WTC11 (cell line): ENCODE results near the gene ERBB2. TPM values are rescaled to one million over a fixed set of nuclear protein-coding genes. Genes with fewer than 3 reads are reported as not detected.

Experiments used
- ATAC-seq: fragments of 200-7000 bp; cut with Tn5 transposase; 2 replicates; pipeline ENCODE4 v1.10.0; 2021; ENCODE audit warnings: mild to moderate bottlenecking, moderate library complexity
- CTCF ChIA-PET: fragments of 300-600 bp; sonication (Branson Sonifier 250); formaldehyde crosslinking; loops from one replicate; lab custom pipeline; 2021; ENCODE audit warnings: antibody characterized with exemption; lab: Charles Lee
- POLR2A ChIA-PET: fragments of 350-600 bp; sonication (Branson Sonifier 250); formaldehyde crosslinking; loops from one replicate; lab custom pipeline; 2021; ENCODE audit warnings: antibody characterized with exemption; lab: Charles Lee
- DNase-seq: peaks from one replicate; pipeline ENCODE4 v3.0.0; 2021; ENCODE audit warnings: low spot score
- H3K27ac Mint-ChIP-seq: 2 replicates; pipeline ENCODE4 v1.8.0; 2021; ENCODE audit warnings: mixed read lengths
- H3K27me3 Mint-ChIP-seq: 2 replicates; pipeline ENCODE4 v1.8.0; 2021; ENCODE audit warnings: low read depth, mild to moderate bottlenecking, moderate library complexity, mixed read lengths
- H3K36me3 Mint-ChIP-seq: 2 replicates; pipeline ENCODE4 v1.8.0; 2021; ENCODE audit warnings: mixed read lengths
- H3K4me1 Mint-ChIP-seq: 2 replicates; pipeline ENCODE4 v1.8.0; 2022; ENCODE audit warnings: mixed read lengths
- H3K4me3 Mint-ChIP-seq: 2 replicates; pipeline ENCODE4 v1.8.0; 2021; ENCODE audit warnings: mild to moderate bottlenecking, moderate library complexity, mixed read lengths
- H3K9me3 Mint-ChIP-seq: 2 replicates; pipeline ENCODE4 v1.8.0; 2021; ENCODE audit warnings: mixed read lengths
- ATF2 ChIP-seq: sonication (generic); formaldehyde crosslinking; IDR thresholded peaks from 2 replicates; pipeline ENCODE4 v1.8.1; 2022; ENCODE audit warnings: low read depth, missing genetic modification reagents, borderline replicate concordance
- ATF6 ChIP-seq: sonication (generic); formaldehyde crosslinking; IDR thresholded peaks from 2 replicates; pipeline ENCODE4 v1.8.1; 2023; ENCODE audit warnings: mild to moderate bottlenecking, missing genetic modification reagents
- CREB1 ChIP-seq: sonication (generic); formaldehyde crosslinking; IDR thresholded peaks from 2 replicates; pipeline ENCODE4 v1.8.0; 2023; ENCODE audit warnings: mild to moderate bottlenecking, missing genetic modification reagents
- CTCF ChIP-seq: fragments of 200-600 bp; IDR thresholded peaks from 2 replicates; pipeline ENCODE4 v1.8.0; 2022; ENCODE audit warnings: antibody characterized with exemption
- ESRRA ChIP-seq: sonication (generic); formaldehyde crosslinking; IDR thresholded peaks from 2 replicates; pipeline ENCODE4 v1.8.1; 2022; ENCODE audit warnings: mild to moderate bottlenecking, missing genetic modification reagents, borderline replicate concordance
- IRF1 ChIP-seq: sonication (generic); formaldehyde crosslinking; IDR thresholded peaks from 2 replicates; pipeline ENCODE4 v1.8.0; 2023; ENCODE audit warnings: missing genetic modification reagents
- IRF2 ChIP-seq: sonication (generic); formaldehyde crosslinking; IDR thresholded peaks from 2 replicates; pipeline ENCODE4 v1.8.0; 2022; ENCODE audit warnings: low read depth, missing genetic modification reagents, borderline replicate concordance
- JUN ChIP-seq: sonication (generic); formaldehyde crosslinking; IDR thresholded peaks from 2 replicates; pipeline ENCODE4 v1.8.0; 2023; ENCODE audit warnings: mild to moderate bottlenecking, missing genetic modification reagents
- MAX ChIP-seq: sonication (generic); formaldehyde crosslinking; IDR thresholded peaks from 2 replicates; pipeline ENCODE4 v1.8.0; 2022; ENCODE audit warnings: mild to moderate bottlenecking, missing genetic modification reagents
- MXD4 ChIP-seq: fragments of 250-450 bp; sonication (Bioruptor Pico); IDR thresholded peaks from 2 replicates; pipeline ENCODE4 v1.8.0; 2021; ENCODE audit warnings: mild to moderate bottlenecking, moderate library complexity, borderline replicate concordance
- NR2C2 ChIP-seq: sonication (generic); formaldehyde crosslinking; IDR thresholded peaks from 2 replicates; pipeline ENCODE4 v1.8.0; 2022; ENCODE audit warnings: mild to moderate bottlenecking, missing genetic modification reagents
- OVOL2 ChIP-seq: fragments of 250-450 bp; sonication (Bioruptor Pico); IDR thresholded peaks from 2 replicates; pipeline ENCODE4 v1.9.0; 2021; ENCODE audit warnings: mild to moderate bottlenecking, borderline replicate concordance
- PRRX2 ChIP-seq: fragments of 250-450 bp; sonication (Bioruptor Pico); IDR thresholded peaks from 2 replicates; pipeline ENCODE4 v1.8.0; 2021; ENCODE audit warnings: mild to moderate bottlenecking
- SMAD3 ChIP-seq: sonication (generic); formaldehyde crosslinking; IDR thresholded peaks from 2 replicates; pipeline ENCODE4 v1.8.0; 2022; ENCODE audit warnings: missing genetic modification reagents, mild to moderate bottlenecking, borderline replicate concordance
- TEAD1 ChIP-seq: sonication (generic); formaldehyde crosslinking; IDR thresholded peaks from 2 replicates; pipeline ENCODE4 v1.8.0; 2022; ENCODE audit warnings: mild to moderate bottlenecking, missing genetic modification reagents
- ZNF219 ChIP-seq: sonication (generic); formaldehyde crosslinking; IDR thresholded peaks from 2 replicates; pipeline ENCODE4 v1.8.0; 2023; ENCODE audit warnings: missing genetic modification reagents, mild to moderate bottlenecking, borderline replicate concordance
- ZNF281 ChIP-seq: sonication (generic); formaldehyde crosslinking; IDR thresholded peaks from 2 replicates; pipeline ENCODE4 v1.8.0; 2023; ENCODE audit warnings: mild to moderate bottlenecking, missing genetic modification reagents
- ZNF317 ChIP-seq: sonication (generic); formaldehyde crosslinking; IDR thresholded peaks from 2 replicates; pipeline ENCODE4 v1.8.1; 2023; ENCODE audit warnings: low read depth, mild to moderate bottlenecking, moderate library complexity, missing genetic modification reagents, borderline replicate concordance
- ZNF416 ChIP-seq: fragments of 250-450 bp; sonication (Bioruptor Pico); IDR thresholded peaks from 2 replicates; pipeline ENCODE4 v1.9.0; 2021; ENCODE audit warnings: mild to moderate bottlenecking, inconsistent platforms
- total RNA-seq: library from RNA; stranded (reverse); gene quantifications from 3 replicates; pipeline ENCODE4 v1.2.3, GENCODE V29; 2021

ERBB2 gene
- total RNA-seq, 1 experiment from 2014 or later, result 209 TPM

GRCh38 chr17:39736319-39737165 is 36.7 kb downstream of the ERBB2 start:
- ChIA-PET POLR2A (no interaction called here), CTCF (interaction anchor here (1.0 to 2.0 kb wide), 2 partner anchors 113 to 115 kb away, joined by 4 to 8 read pairs; no protein-coding TSS in a partner anchor)
- peak overlapping the region; percentile 36 for H3K4me3 Mint-ChIP-seq
- no peak for ATAC-seq
- H3K27ac Mint-ChIP-seq, result peak overlapping the region; percentile 36
- no peaks in the 10 kb centered on the region for H3K36me3 Mint-ChIP-seq
- no peak for TF ChIP-seq PRRX2
- no peak for TF ChIP-seq ZNF416 (CRISPR knock-in tag)
- TF ChIP-seq JUN, result no peak
- TF ChIP-seq ZNF317 (CRISPR knock-in tag), result no peak
- TF ChIP-seq IRF2 (CRISPR knock-in tag), result no peak
- no peak for TF ChIP-seq CTCF
- TF ChIP-seq TEAD1 (CRISPR knock-in tag), result no peak
- TF ChIP-seq ZNF281 (CRISPR knock-in tag), result no peak
- H3K9me3 Mint-ChIP-seq, result no peaks in the 10 kb centered on the region
- peaks cover 37% of the 10 kb centered on the region for H3K4me1 Mint-ChIP-seq
- no peaks in the 10 kb centered on the region; the same call in 1 of the 2 replicates for H3K27me3 Mint-ChIP-seq
- no peak for DNase-seq

GRCh38 chr17:39737206-39737759 is 37.4 kb downstream of the ERBB2 start:
- Mint-ChIP-seq H3K9me3 (no peaks in the 10 kb centered on the region), H3K36me3 (no peaks in the 10 kb centered on the region), H3K27ac (peak overlapping the region; percentile 68; the same call in 1 of the 2 replicates), H3K4me1 (peaks cover 38% of the 10 kb centered on the region), H3K27me3 (no peaks in the 10 kb centered on the region; the same call in 1 of the 2 replicates), H3K4me3 (peak overlapping the region; percentile 91)
- DNase-seq (no peak), ATAC-seq (no peak)
- POLR2A ChIA-PET, result no interaction called here
- TF ChIP-seq SMAD3 (CRISPR knock-in tag) (no peak), IRF1 (CRISPR knock-in tag) (no peak)
- CTCF ChIA-PET, result interaction anchor here (1.0 to 2.0 kb wide), 2 partner anchors 114 to 115 kb away, joined by 4 to 8 read pairs; no protein-coding TSS in a partner anchor

- Mint-ChIP-seq H3K27me3 (no peaks in the 10 kb centered on the region; the same call in 1 of the 2 replicates), H3K9me3 (no peaks in the 10 kb centered on the region), H3K4me1 (peaks cover 38% of the 10 kb centered on the region), H3K27ac (peak within 1 kb of the TSS; percentile 95), H3K4me3 (peak within 1 kb of the TSS; percentile 91), H3K36me3 (peaks cover under 1% of the 10 kb centered on the region; the same call in 1 of the 2 replicates)
- DNase-seq (peak; percentile 75), ATAC-seq (peak; percentile 17)
- CTCF ChIA-PET, result interaction anchor here (0.7 to 3.0 kb wide), 4 partner anchors 8 to 116 kb away, joined by 3 to 32 read pairs (median 5); partner anchors contain the start of gene MIEN1
- POLR2A ChIA-PET, result interaction anchor here (2.4 kb wide), 1 partner anchor 38 kb away, joined by 7 read pairs; the partner anchor contains the start of gene ERBB2
- no peak for TF ChIP-seq ESRRA
- peak; percentile 42; the same call in 1 of the 2 replicates for TF ChIP-seq MAX (CRISPR knock-in tag)
- TF ChIP-seq ZNF219, result no peak
- TF ChIP-seq SMAD3 (CRISPR knock-in tag), result no peak; the same call in 1 of the 2 replicates
- no peak for TF ChIP-seq CREB1 (CRISPR knock-in tag)
- no peak for TF ChIP-seq ATF6 (CRISPR knock-in tag)
- no peak for TF ChIP-seq OVOL2
- no peak for TF ChIP-seq MXD4 (CRISPR knock-in tag)
- TF ChIP-seq NR2C2 (CRISPR knock-in tag), result no peak
- no peak for TF ChIP-seq ATF2 (CRISPR knock-in tag)
Observed at GRCh38 chr17:39737760-39738567, 38.1 kb downstream of the ERBB2 start, which contains the start of gene GRB7. Gene GRB7 (plus strand): TSS chr17:39737938. CDS start chr17:39742302, 4,364 bp downstream.
